Muscle of leg (tissue), 9 donors: ENCODE results near the gene PLPPR2. TPM values are rescaled to one million over a fixed set of nuclear protein-coding genes. Genes with fewer than 3 reads are reported as not detected.

Source experiments
- polyA plus RNA-seq, 8 donors: library from polyadenylated mRNA; unstranded; fragments of 120-200 nt; gene quantifications; one replicate each; pipeline versions ENCODE4 v1.2.1 to v1.2.3, GENCODE V29; 2013; ENCODE audit warnings: inconsistent platforms in 1 of 8, low replicate concordance in 1 of 8; ENCODE audit not compliant: insufficient read length in 8 of 8, insufficient read depth in 1 of 8
- total RNA-seq: library from RNA; stranded (reverse); fragments of 120-200 nt; gene quantifications from one replicate; pipeline ENCODE4 v1.2.4, GENCODE V29; 2013

PLPPR2 gene
- total and polyA plus RNA-seq, 9 donors, result 4.8 to 16.7 (median 13.0) TPM

Other genes starting within 250 kb of the PLPPR2 start
- gene SPC24, start 199.7 kb upstream of the PLPPR2 start, total RNA-seq, result 18.7 TPM
- 10 to 100 TPM; 10.8 to 18.7 (median 14.4) TPM for gene SPC24, start 199.7 kb upstream of the PLPPR2 start, polyA plus RNA-seq
- 71.5 TPM for gene KANK2, start 157.9 kb upstream of the PLPPR2 start, total RNA-seq
- 100 to 1,000 TPM in 7 of 8 donors, 10 to 100 TPM in 1; 88.4 to 150 (median 117) TPM for gene KANK2, start 157.9 kb upstream of the PLPPR2 start, polyA plus RNA-seq
- gene ANGPTL8, start 115.8 kb upstream of the PLPPR2 start, total RNA-seq, result 0.44 TPM
- under 1 TPM in 6 of 8 donors, not detected in 2; 0.18 to 0.53 (median 0.45) TPM for gene ANGPTL8, start 115.8 kb upstream of the PLPPR2 start, polyA plus RNA-seq
- gene DOCK6, start 92.9 kb upstream of the PLPPR2 start, total RNA-seq, result 23.7 TPM
- gene DOCK6, start 92.9 kb upstream of the PLPPR2 start, polyA plus RNA-seq, result 10 to 100 TPM; 25.4 to 53.7 (median 41.9) TPM
- gene TSPAN16, start 59.3 kb upstream of the PLPPR2 start, total RNA-seq, result not detected
- not detected for gene TSPAN16, start 59.3 kb upstream of the PLPPR2 start, polyA plus RNA-seq
- gene RAB3D, start 15.8 kb upstream of the PLPPR2 start, total RNA-seq, result 4.3 TPM
- gene RAB3D, start 15.8 kb upstream of the PLPPR2 start, polyA plus RNA-seq, result 10 to 100 TPM in 1 of 8 donors, 1 to 10 TPM in 7; 4.1 to 10.7 (median 6.6) TPM
- 48.2 TPM for gene TMEM205, start 9.2 kb upstream of the PLPPR2 start, total RNA-seq
- gene TMEM205, start 9.2 kb upstream of the PLPPR2 start, polyA plus RNA-seq, result 10 to 100 TPM; 40.1 to 53.6 (median 45.5) TPM
- 5.2 TPM for gene CCDC159, start 8.9 kb upstream of the PLPPR2 start, total RNA-seq
- gene CCDC159, start 8.9 kb upstream of the PLPPR2 start, polyA plus RNA-seq, result 10 to 100 TPM in 2 of 8 donors, 1 to 10 TPM in 6; 5.1 to 13.7 (median 8.3) TPM
- 1.3 TPM for gene SWSAP1, start 19.2 kb downstream of the PLPPR2 start, total RNA-seq
- gene SWSAP1, start 19.2 kb downstream of the PLPPR2 start, polyA plus RNA-seq, result 1 to 10 TPM; 1.4 to 1.9 (median 1.7) TPM
- gene EPOR, start 28.9 kb downstream of the PLPPR2 start, total RNA-seq, result 3.0 TPM
- 1 to 10 TPM; 2.4 to 5.3 (median 3.7) TPM for gene EPOR, start 28.9 kb downstream of the PLPPR2 start, polyA plus RNA-seq
- gene RGL3, start 63.9 kb downstream of the PLPPR2 start, total RNA-seq, result 0.31 TPM
- gene RGL3, start 63.9 kb downstream of the PLPPR2 start, polyA plus RNA-seq, result 1 to 10 TPM in 1 of 8 donors, under 1 TPM in 7; 0.12 to 2.3 (median 0.43) TPM
- 0.22 TPM for gene ODAD3, start 79.7 kb downstream of the PLPPR2 start, total RNA-seq
- under 1 TPM; 0.11 to 0.49 (median 0.21) TPM for gene ODAD3, start 79.7 kb downstream of the PLPPR2 start, polyA plus RNA-seq
- gene PRKCSH, start 80.2 kb downstream of the PLPPR2 start, total RNA-seq, result 80.5 TPM
- gene PRKCSH, start 80.2 kb downstream of the PLPPR2 start, polyA plus RNA-seq, result 100 to 1,000 TPM; 161 to 260 (median 201) TPM
- 0.09 TPM for gene ELAVL3, start 125.6 kb downstream of the PLPPR2 start, total RNA-seq
- under 1 TPM in 6 of 8 donors, not detected in 2; 0.05 to 0.16 (median 0.10) TPM for gene ELAVL3, start 125.6 kb downstream of the PLPPR2 start, polyA plus RNA-seq
- gene ZNF653, start 150.4 kb downstream of the PLPPR2 start, total RNA-seq, result 3.4 TPM
- 1 to 10 TPM; 4.4 to 8.3 (median 5.9) TPM for gene ZNF653, start 150.4 kb downstream of the PLPPR2 start, polyA plus RNA-seq
- gene ECSIT, start 173.7 kb downstream of the PLPPR2 start, total RNA-seq, result 39.6 TPM
- 10 to 100 TPM; 41.6 to 51.4 (median 44.5) TPM for gene ECSIT, start 173.7 kb downstream of the PLPPR2 start, polyA plus RNA-seq
- gene CNN1, start 183.4 kb downstream of the PLPPR2 start, total RNA-seq, result 72.4 TPM
- gene CNN1, start 183.4 kb downstream of the PLPPR2 start, polyA plus RNA-seq, result 100 to 1,000 TPM in 2 of 8 donors, 10 to 100 TPM in 6; 40.4 to 144 (median 72.4) TPM
- gene ELOF1, start 203.8 kb downstream of the PLPPR2 start, total RNA-seq, result 32.3 TPM
- 10 to 100 TPM; 33.5 to 43.3 (median 38.8) TPM for gene ELOF1, start 203.8 kb downstream of the PLPPR2 start, polyA plus RNA-seq
- 1.8 TPM for gene ACP5, start 222.2 kb downstream of the PLPPR2 start, total RNA-seq
- 1 to 10 TPM in 7 of 8 donors, under 1 TPM in 1; 0.81 to 4.9 (median 1.5) TPM for gene ACP5, start 222.2 kb downstream of the PLPPR2 start, polyA plus RNA-seq
- gene ZNF627, start 242.1 kb downstream of the PLPPR2 start, total RNA-seq, result 20.5 TPM
- gene ZNF627, start 242.1 kb downstream of the PLPPR2 start, polyA plus RNA-seq, result 10 to 100 TPM; 11.1 to 16.1 (median 12.9) TPM